PC-3 (cell line): ENCODE results near the gene RPL27. TPM values are rescaled to one million over a fixed set of nuclear protein-coding genes. Genes with fewer than 3 reads are reported as not detected.

Experiments used
- ATAC-seq: fragments of 200-7000 bp; cut with Tn5 transposase; 2 replicates; pipeline ENCODE4 v1.9.1; 2020; ENCODE audit warnings: mild to moderate bottlenecking, moderate library complexity
- BruUV-seq: library from RNA; stranded (reverse); fragments of 400-500 nt; replicated peaks from 2 replicates; lab custom pipeline; 2021; lab: Mats Ljungman, UMichigan
- CTCF ChIA-PET: fragments of 300-600 bp; sonication (Branson Sonifier 250); formaldehyde crosslinking; loops from one replicate; lab custom pipeline; 2022; ENCODE audit warnings: antibody characterized with exemption; lab: Charles Lee
- POLR2A ChIA-PET: fragments of 300-600 bp; sonication (Branson Sonifier 250); formaldehyde crosslinking; loops from one replicate; lab custom pipeline; 2022; ENCODE audit warnings: antibody characterized with exemption; ENCODE audit not compliant: unreplicated experiment; lab: Charles Lee
- DNase-seq: peaks from one replicate; pipeline ENCODE4 v3.0.0-alpha.2; 2015
- H2AFZ ChIP-seq: fragments of 300-600 bp; sonication (generic); 2 replicates; pipeline ENCODE4 v1.6.0; 2016; ENCODE audit warnings: antibody characterized with exemption, low read length
- H3F3A ChIP-seq: fragments of 300-600 bp; sonication (generic); one replicate; pipeline ENCODE4 v1.6.0; 2017; ENCODE audit warnings: antibody characterized with exemption, low read length, control low read depth, mild to moderate bottlenecking; ENCODE audit not compliant: unreplicated experiment
- H3K27ac ChIP-seq: fragments of 300-600 bp; sonication (generic); 2 replicates; pipeline ENCODE4 v1.5.1; 2016; ENCODE audit warnings: mild to moderate bottlenecking, low read length
- H3K27me3 ChIP-seq: fragments of 300-600 bp; sonication (generic); 2 replicates; pipeline ENCODE4 v1.6.1; 2016; ENCODE audit warnings: low read length, mixed read lengths
- H3K36me3 ChIP-seq: fragments of 300-600 bp; sonication (generic); 2 replicates; pipeline ENCODE4 v1.6.1; 2016; ENCODE audit warnings: low read depth, mixed run types, low read length, mixed read lengths
- H3K4me1 ChIP-seq: fragments of 300-600 bp; sonication (generic); 2 replicates; pipeline ENCODE4 v1.5.1; 2016; ENCODE audit warnings: low read length; ENCODE audit not compliant: insufficient read depth
- H3K4me2 ChIP-seq: fragments of 300-600 bp; sonication (generic); 2 replicates; pipeline ENCODE4 v1.6.0; 2016; ENCODE audit warnings: low read length
- H3K4me3 ChIP-seq: fragments of 300-600 bp; sonication (generic); 2 replicates; pipeline ENCODE4 v1.5.1; 2016; ENCODE audit warnings: mild to moderate bottlenecking, low read length, mixed read lengths
- H3K79me2 ChIP-seq: fragments of 300-600 bp; sonication (generic); 2 replicates; pipeline ENCODE4 v1.6.1; 2017; ENCODE audit warnings: low read length, mixed read lengths
- H3K9ac ChIP-seq: fragments of 300-600 bp; sonication (generic); 2 replicates; pipeline ENCODE4 v1.6.0; 2016; ENCODE audit warnings: mild to moderate bottlenecking, low read length
- H3K9me2 ChIP-seq: fragments of 300-600 bp; sonication (generic); replicated peaks from 2 replicates; pipeline ENCODE4 v1.6.1; 2016; ENCODE audit warnings: mixed run types, low read length, mixed read lengths
- H3K9me3 ChIP-seq: fragments of 300-600 bp; sonication (generic); 2 replicates; pipeline ENCODE4 v1.6.1; 2016; ENCODE audit warnings: low read length, mixed read lengths
- H4K20me1 ChIP-seq: fragments of 300-600 bp; sonication (generic); 2 replicates; pipeline ENCODE4 v1.6.1; 2016; ENCODE audit warnings: low read length, mixed read lengths
- EZH2 ChIP-seq: fragments of 300-600 bp; sonication (generic); IDR thresholded peaks from one replicate; pipeline ENCODE4 v1.6.1; 2017; ENCODE audit warnings: antibody characterized with exemption, mild to moderate bottlenecking, low read length; ENCODE audit not compliant: unreplicated experiment
- EZH2phosphoT487 ChIP-seq: fragments of 300-600 bp; sonication (generic); IDR thresholded peaks from 2 replicates; pipeline ENCODE4 v1.6.1; 2018; ENCODE audit warnings: mild to moderate bottlenecking, antibody characterized with exemption, low read length, borderline replicate concordance
- intact Hi-C: fragments of 100-400 bp; cut with micrococcal nuclease; formaldehyde crosslinking; loops from 2 replicates; pipeline ENCODE4 v1.9.0; 2023
- total RNA-seq: library from RNA; depleted of rRNA; stranded (reverse); fragments of >200 nt; gene quantifications from 2 replicates; pipeline ENCODE4 v1.2.3, GENCODE V29; 2014
- TF ChIP-seq, protein P1 (sequence below): fragments of 300-600 bp; sonication (generic); conservative IDR thresholded peaks from 2 replicates; pipeline ENCODE4 v1.5.1; 2017; ENCODE audit warnings: antibody characterized with exemption, low read depth, mild to moderate bottlenecking, low read length

RPL27 gene
- total RNA-seq, 1 experiment from 2014 or later = 784 TPM

DNA sequence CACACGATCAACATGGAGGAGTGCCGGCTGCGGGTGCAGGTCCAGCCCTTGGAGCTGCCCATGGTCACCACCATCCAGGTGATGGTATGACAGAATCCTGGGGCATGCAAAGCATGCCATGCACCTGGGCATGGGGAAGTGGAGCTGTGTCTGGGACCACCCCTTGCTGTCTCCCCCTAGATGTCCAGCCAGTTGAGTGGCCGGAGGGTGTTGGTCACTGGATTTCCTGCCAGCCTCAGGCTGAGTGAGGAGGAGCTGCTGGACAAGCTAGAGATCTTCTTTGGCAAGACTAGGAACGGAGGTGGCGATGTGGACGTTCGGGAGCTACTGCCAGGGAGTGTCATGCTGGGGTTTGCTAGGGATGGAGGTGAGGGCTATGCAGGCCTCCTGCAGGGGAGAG is 15.1 kb downstream of the RPL27 start:
- peaks cover 12% of the 10 kb centered on the region for H3K4me1 ChIP-seq
- POLR2A ChIA-PET = no interaction called here
- no peak overlapping the region for H2AFZ ChIP-seq
- H3F3A ChIP-seq = no peaks in the 10 kb centered on the region
- ATAC-seq = no peak
- CTCF ChIA-PET = no interaction called here
- intact Hi-C loops = no loop called here
- no peaks in the 10 kb centered on the region for H3K79me2 ChIP-seq
- TF ChIP-seq EZH2phosphoT487 (no peak), EZH2 (no peak)
- TF ChIP-seq, protein P1, sequence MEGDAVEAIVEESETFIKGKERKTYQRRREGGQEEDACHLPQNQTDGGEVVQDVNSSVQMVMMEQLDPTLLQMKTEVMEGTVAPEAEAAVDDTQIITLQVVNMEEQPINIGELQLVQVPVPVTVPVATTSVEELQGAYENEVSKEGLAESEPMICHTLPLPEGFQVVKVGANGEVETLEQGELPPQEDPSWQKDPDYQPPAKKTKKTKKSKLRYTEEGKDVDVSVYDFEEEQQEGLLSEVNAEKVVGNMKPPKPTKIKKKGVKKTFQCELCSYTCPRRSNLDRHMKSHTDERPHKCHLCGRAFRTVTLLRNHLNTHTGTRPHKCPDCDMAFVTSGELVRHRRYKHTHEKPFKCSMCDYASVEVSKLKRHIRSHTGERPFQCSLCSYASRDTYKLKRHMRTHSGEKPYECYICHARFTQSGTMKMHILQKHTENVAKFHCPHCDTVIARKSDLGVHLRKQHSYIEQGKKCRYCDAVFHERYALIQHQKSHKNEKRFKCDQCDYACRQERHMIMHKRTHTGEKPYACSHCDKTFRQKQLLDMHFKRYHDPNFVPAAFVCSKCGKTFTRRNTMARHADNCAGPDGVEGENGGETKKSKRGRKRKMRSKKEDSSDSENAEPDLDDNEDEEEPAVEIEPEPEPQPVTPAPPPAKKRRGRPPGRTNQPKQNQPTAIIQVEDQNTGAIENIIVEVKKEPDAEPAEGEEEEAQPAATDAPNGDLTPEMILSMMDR = no peak
- BruUV-seq = no TSS peak
- DNase-seq = no peak
- no peak overlapping the region for H3K4me3 ChIP-seq
- no peaks in the 10 kb centered on the region for H4K20me1 ChIP-seq
- no peak overlapping the region for H3K9ac ChIP-seq
- no peaks in the 10 kb centered on the region for H3K36me3 ChIP-seq
- H3K27me3 ChIP-seq = no peaks in the 10 kb centered on the region
- H3K27ac ChIP-seq = no peak overlapping the region
- H3K4me2 ChIP-seq = no peak overlapping the region
- H3K9me3 ChIP-seq = no peaks in the 10 kb centered on the region
- H3K9me2 ChIP-seq = no peaks in the 10 kb centered on the region

DNA sequence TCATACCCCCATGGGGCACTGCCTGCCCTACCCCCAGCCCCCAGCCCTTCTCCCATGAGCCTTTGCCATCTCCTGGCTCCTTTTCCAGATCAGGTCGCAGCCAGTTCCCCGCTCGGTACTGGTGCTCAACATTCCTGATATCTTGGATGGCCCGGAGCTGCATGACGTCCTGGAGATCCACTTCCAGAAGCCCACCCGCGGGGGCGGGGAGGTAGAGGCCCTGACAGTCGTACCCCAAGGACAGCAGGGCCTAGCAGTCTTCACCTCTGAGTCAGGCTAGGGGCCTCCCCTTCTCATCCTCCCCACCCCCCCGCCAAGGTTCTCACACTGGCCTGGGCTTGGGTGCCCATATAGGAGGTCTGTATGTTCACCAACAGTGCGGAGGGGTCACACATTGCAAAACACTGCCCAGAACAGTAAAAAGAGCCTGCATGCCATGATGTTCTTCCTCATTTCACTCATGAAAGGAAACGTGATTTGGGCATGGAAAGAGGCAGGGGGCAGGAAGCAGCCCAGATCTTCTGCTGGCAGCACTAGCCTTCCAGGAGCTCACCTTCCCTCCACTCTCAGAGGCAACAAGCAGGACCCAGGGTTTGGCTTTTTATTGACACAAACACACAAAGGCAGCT is 15.9 kb downstream of the RPL27 start:
- DNase-seq (no peak), ATAC-seq (no peak)
- no TSS peak for BruUV-seq
- Histone ChIP-seq H3K9me2 (no peaks in the 10 kb centered on the region), H3K79me2 (no peaks in the 10 kb centered on the region), H2AFZ (no peak overlapping the region), H3K4me1 (peaks cover 12% of the 10 kb centered on the region), H3F3A (no peaks in the 10 kb centered on the region), H3K27me3 (no peaks in the 10 kb centered on the region), H3K9me3 (no peaks in the 10 kb centered on the region), H3K4me3 (no peak overlapping the region), H3K36me3 (no peaks in the 10 kb centered on the region), H3K9ac (no peak overlapping the region), H4K20me1 (no peaks in the 10 kb centered on the region), H3K4me2 (no peak overlapping the region), H3K27ac (no peak overlapping the region)
- no peak for TF ChIP-seq EZH2
- TF ChIP-seq EZH2phosphoT487 = no peak
- TF ChIP-seq, protein P1 = no peak
- intact Hi-C loops = no loop called here
- ChIA-PET CTCF (no interaction called here), POLR2A (no interaction called here)
